GM12864 (cell line): Measurements from ENCODE around the gene PPIF.
"Not testable (repeated sequence)": the region's sequence is repeated elsewhere in the genome, so short reads cannot be mapped to it uniquely, and the experiment has no call there.

Experiments
- DNase-seq: peaks from one replicate; pipeline ENCODE4 v3.0.0-alpha.2; 2011; ENCODE audit warnings: low read depth
- H3K4me3 ChIP-seq: 2 replicates; pipeline ENCODE4 v1.5.1; 2011; ENCODE audit warnings: mild to moderate bottlenecking, low read depth, low read length, control low read depth
- TF ChIP-seq, protein P1 (sequence below): IDR thresholded peaks from 2 replicates; pipeline ENCODE4 v1.5.1; 2011; ENCODE audit warnings: low read depth, mild to moderate bottlenecking, moderate library complexity, low read length, control low read depth, inconsistent platforms; ENCODE audit errors: missing control alignments

The PPIF gene

DNA sequence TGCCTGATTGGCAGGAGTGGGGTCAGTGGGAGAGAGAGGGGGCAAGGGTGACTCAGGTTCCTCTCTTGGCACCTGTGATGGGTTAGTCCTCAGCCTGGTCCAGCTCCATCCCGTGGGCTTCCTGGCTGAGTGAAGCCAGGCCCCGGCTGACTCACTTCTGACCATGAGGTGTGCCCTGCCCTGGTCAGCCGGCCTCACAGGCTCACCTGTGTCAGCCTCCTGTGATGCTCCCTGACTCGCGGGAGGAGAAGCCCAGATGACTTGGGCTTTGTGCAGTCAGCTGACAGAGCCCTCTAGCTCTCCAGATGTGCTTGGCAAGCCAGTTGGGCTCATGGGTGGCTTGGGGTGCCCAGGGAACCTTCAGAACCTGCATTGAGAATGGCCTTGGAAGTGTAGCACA, 16.0 kb upstream of the PPIF start:
- no peak for DNase-seq
- no peak overlapping the region for H3K4me3 ChIP-seq
- TF ChIP-seq, protein P1, sequence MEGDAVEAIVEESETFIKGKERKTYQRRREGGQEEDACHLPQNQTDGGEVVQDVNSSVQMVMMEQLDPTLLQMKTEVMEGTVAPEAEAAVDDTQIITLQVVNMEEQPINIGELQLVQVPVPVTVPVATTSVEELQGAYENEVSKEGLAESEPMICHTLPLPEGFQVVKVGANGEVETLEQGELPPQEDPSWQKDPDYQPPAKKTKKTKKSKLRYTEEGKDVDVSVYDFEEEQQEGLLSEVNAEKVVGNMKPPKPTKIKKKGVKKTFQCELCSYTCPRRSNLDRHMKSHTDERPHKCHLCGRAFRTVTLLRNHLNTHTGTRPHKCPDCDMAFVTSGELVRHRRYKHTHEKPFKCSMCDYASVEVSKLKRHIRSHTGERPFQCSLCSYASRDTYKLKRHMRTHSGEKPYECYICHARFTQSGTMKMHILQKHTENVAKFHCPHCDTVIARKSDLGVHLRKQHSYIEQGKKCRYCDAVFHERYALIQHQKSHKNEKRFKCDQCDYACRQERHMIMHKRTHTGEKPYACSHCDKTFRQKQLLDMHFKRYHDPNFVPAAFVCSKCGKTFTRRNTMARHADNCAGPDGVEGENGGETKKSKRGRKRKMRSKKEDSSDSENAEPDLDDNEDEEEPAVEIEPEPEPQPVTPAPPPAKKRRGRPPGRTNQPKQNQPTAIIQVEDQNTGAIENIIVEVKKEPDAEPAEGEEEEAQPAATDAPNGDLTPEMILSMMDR, result no peak

DNA sequence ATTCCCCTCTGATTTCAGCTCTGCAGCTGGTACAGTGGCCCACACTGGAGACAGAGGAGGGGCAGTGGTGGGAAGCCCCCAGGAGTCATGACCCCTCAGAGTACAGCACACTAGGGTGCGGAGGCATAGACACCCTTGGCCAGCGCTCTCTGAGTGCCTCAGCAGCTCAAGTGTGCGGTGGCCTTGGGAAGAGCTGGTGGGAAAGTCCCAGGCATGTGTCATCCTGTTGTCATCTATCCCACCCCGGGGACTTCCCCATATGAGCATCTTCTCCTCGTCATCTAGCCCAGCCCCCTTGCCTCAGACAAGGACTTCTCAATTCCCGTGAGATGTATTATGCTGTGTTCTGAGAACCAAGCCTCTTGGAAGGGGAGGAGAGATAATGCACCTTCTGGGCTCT, 15.6 kb upstream of the PPIF start:
- no peak overlapping the region for H3K4me3 ChIP-seq
- peak; percentile 66 for DNase-seq
- TF ChIP-seq, protein P1, result no peak

DNA sequence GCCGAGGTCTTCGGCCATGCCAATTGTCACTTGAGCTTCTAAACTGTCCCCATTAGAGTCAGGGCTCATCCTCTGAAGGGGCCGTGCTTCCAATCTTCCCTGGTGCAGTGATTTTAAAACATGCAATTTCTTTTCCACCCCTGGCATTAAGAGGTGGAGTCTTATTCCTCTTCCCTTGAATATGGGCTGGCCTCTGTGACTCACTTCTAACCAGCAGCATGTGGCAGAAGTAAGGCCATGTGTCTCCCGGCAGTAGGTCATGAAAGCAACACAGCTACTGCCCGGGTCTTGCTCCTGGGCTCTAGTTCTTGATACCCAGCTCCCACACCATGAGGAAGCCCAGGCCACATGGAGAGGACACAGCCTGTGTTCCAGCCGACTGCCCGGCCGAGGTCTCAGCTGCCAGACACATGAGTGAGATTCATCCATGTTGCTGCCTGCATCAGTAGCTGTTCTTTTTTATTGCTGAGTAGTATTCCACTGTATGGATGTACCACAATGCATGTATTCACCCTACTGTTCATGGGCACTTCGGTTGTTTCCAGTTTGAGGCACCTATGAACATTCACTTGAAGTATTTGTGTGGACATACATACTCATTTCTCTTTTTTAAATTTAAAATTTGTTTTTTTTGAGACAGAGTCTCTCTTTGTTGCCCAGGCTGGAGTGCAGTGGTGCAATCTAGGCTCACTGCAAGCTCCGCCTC, 14.5 kb upstream of the PPIF start:
- not testable (repeated sequence) for DNase-seq, H3K4me3 ChIP-seq

DNA sequence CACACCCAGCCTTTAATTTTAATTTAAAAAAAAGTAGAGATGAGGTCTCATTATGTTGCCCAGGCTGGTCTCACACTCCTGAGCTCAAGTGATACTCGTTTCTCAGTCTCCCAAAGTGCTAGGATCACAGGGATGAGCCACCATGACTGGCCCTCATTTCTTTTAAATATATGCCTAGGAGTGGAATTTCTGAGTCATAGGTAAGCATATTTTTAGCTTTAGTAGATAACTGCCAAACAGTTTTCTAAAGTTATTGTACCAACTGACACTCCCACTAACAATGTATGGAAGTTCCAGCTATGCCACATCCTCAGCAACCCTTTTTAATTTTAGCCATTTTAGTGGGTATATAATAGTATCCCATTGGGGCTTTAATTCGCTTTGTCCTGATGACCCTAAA, 13.8 kb upstream of the PPIF start:
- TF ChIP-seq, protein P1, result no peak
- DNase-seq, result no peak
- no peak overlapping the region for H3K4me3 ChIP-seq

DNA sequence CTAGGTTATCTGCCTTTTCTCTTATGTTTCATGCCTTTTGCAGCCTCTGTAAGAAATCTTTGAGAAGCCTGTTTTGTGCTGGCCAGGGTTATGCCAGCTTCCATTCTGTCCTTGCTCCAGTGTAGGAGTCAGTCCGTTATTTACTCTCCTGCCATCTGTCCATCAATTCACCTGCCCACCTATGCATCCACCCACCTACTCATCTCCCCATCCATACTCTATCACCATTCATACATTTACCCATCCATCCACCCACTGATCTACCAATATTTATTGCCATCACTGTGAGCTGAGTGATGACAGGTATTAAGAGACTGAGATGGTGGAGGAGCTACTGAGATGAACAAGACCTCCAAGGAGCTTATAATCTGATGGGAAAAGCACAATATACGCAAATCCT, 12.7 kb upstream of the PPIF start:
- TF ChIP-seq, protein P1, result no peak
- DNase-seq, result no peak
- H3K4me3 ChIP-seq, result no peak overlapping the region

DNA sequence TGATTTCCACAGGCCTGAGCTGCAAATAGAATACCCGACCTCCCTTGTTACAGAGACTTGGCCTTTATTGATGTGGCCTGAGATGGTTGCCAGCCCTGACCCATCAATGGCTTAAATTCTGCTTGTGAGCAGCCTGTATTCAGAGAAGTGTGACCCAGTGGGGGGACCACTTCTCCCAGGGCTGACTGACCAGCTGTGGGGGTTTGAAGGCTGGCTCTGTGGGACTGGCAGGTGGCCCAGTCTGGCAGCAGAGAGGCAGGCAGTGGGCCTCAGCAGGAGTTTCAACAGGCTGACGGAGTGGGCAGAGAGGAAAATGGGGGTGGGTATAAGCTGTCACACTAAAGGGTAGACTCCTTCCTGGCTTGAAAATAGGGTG, 12.2 kb upstream of the PPIF start:
- H3K4me3 ChIP-seq, result no peak overlapping the region
- TF ChIP-seq, protein P1, result no peak
- DNase-seq, result no peak

DNA sequence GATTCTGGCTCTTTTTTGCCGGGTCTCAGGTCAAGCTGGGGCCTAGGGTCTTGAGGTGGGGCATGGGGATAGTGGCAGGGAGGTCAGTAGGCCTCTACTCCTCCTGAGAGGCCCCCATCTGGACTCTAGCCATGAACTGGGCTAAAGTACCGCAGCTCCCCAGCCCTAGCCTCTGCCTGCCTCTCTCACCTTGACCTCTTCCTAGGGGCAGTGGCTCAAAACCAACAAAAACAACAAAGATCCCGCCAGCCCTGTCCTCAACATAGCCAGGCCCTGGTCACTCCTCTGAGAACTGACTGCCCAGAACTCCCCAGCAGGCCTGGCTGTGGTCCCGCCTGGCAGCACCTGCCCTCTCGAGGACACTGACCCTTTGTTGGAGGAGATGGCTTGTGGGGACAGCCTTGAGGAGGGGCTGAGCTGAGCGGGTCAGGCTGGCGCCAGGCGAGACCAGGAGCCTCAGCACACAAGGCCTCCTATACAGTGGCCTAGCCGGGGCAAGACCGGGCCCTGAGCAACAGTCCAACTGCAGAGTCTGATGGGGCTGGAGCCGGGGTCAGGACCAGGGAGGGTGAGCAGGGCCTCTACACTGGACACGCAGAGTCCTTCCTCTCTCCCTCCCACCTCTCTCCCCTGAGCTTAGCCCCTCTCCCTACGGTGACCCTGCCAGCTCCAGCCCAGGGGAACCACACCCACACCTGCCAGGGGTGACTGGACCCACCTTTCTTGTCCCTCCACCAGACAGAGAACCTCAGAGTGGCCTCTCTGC, 11.6 kb upstream of the PPIF start:
- H3K4me3 ChIP-seq, result no peak overlapping the region
- TF ChIP-seq, protein P1, result no peak
- DNase-seq, result no peak
